ENCODE data around the gene CDKN3. TPM values are rescaled to one million over a fixed set of nuclear protein-coding genes. Genes with fewer than 3 reads are reported as not detected.
"Not testable (repeated sequence)": the region's sequence is repeated elsewhere in the genome, so short reads cannot be mapped to it uniquely, and the experiment has no call there.

The CDKN3 gene
- polyA plus RNA-seq, 3 donors: 0.45 to 1.8 (median 0.65) TPM

- 96% methylated on average over 2 of the region's 7 CpGs for WGBS (ENCODE audit: insufficient coverage)
Measured at GRCh38 chr14:54374117-54374884, 22.5 kb upstream of the CDKN3 start.

GRCh38 chr14:54377501-54377900 is 19.3 kb upstream of the CDKN3 start:
- Mint-ChIP-seq H3K27me3 (ENCODE audit: low read depth in 3 of 3) (peaks cover 0 to 3% (median 2%) of the 10 kb centered on the region in 3 donors), H3K27ac (no peak overlapping the region), H3K4me3 (no peak overlapping the region), H3K4me1 (peaks cover 6% of the 10 kb centered on the region), H3K9me3 (peaks cover 0 to 2% (median 0%) of the 10 kb centered on the region in 7 donors), H3K36me3 (no peaks in the 10 kb centered on the region)
- no peak for TF ChIP-seq CTCF (IDR thresholded peaks at IDR 0.05)
- H3K4me3 ChIP-seq (replicated peaks in 1 of 3; ENCODE audit: low read depth in 2 of 3, low read length in 3 of 3): no peak overlapping the region
- no peaks in the 10 kb centered on the region for H3K27me3 ChIP-seq (ENCODE audit: control insufficient read depth in 2 of 2, insufficient read depth in 2 of 2, low read length in 2 of 2)
- H2AFZ ChIP-seq (ENCODE audit: insufficient read depth, low read depth, low read length, poor library complexity, severe bottlenecking): no peak overlapping the region
- no peak overlapping the region for H3K27ac ChIP-seq (ENCODE audit: low read depth in 1 of 2, low read length in 2 of 2)
- H4K20me1 ChIP-seq (ENCODE audit: insufficient read depth, low read length): no peaks in the 10 kb centered on the region
- no peaks in the 10 kb centered on the region for H3K4me1 ChIP-seq (ENCODE audit: control insufficient read depth in 1 of 2, insufficient read depth in 2 of 2, low read length in 2 of 2)
- no peak overlapping the region for H3K4me2 ChIP-seq (replicated peaks; ENCODE audit: extremely low read depth, low read length, poor library complexity, severe bottlenecking)
- WGBS (ENCODE audit: insufficient coverage): 77% methylated on average over 6 of the region's 7 CpGs
- H3K79me2 ChIP-seq (ENCODE audit: insufficient read depth, low read length): no peaks in the 10 kb centered on the region
- DNase-seq: no peak
- H3K36me3 ChIP-seq (replicated peaks in 1 of 2; ENCODE audit: control insufficient read depth in 1 of 2, insufficient read depth in 2 of 2, low read length in 2 of 2): no peaks in the 10 kb centered on the region
- intact Hi-C loops (cut with micrococcal nuclease): no loop called here
- no peaks in the 10 kb centered on the region for H3K9me3 ChIP-seq (replicated peaks in 1 of 2; ENCODE audit: control insufficient read depth in 1 of 2, insufficient read depth in 1 of 2, low read length in 2 of 2)
- H3K9ac ChIP-seq (ENCODE audit: insufficient read depth, low read length, poor library complexity, severe bottlenecking): no peak overlapping the region

More at GRCh38 chr14:54374117-54374884, 22.5 kb upstream of the CDKN3 start:
- H3K4me1 Mint-ChIP-seq: peaks cover 3% of the 10 kb centered on the region
- intact Hi-C loops (cut with micrococcal nuclease): no loop called here
- H3K4me3 Mint-ChIP-seq: no peak overlapping the region
- H3K9ac ChIP-seq (ENCODE audit: insufficient read depth, low read length, poor library complexity, severe bottlenecking): no peak overlapping the region
- no peak overlapping the region for H3K4me3 ChIP-seq (replicated peaks in 1 of 3; ENCODE audit: low read depth in 2 of 3, low read length in 3 of 3)
- no peaks in the 10 kb centered on the region for H3K9me3 Mint-ChIP-seq
- no peak for TF ChIP-seq CTCF (IDR thresholded peaks at IDR 0.05)
- peaks cover 0 to 2% (median 1%) of the 10 kb centered on the region in 3 donors for H3K27me3 Mint-ChIP-seq (ENCODE audit: low read depth in 3 of 3)
- H3K4me1 ChIP-seq (ENCODE audit: control insufficient read depth in 1 of 2, insufficient read depth in 2 of 2, low read length in 2 of 2): no peaks in the 10 kb centered on the region
- H3K27me3 ChIP-seq (ENCODE audit: control insufficient read depth in 2 of 2, insufficient read depth in 2 of 2, low read length in 2 of 2): no peaks in the 10 kb centered on the region
- H2AFZ ChIP-seq (ENCODE audit: insufficient read depth, low read depth, low read length, poor library complexity, severe bottlenecking): no peak overlapping the region
- no peaks in the 10 kb centered on the region for H3K79me2 ChIP-seq (ENCODE audit: insufficient read depth, low read length)
- H4K20me1 ChIP-seq (ENCODE audit: insufficient read depth, low read length): no peaks in the 10 kb centered on the region
- H3K9me3 ChIP-seq (replicated peaks in 1 of 2; ENCODE audit: control insufficient read depth in 1 of 2, insufficient read depth in 1 of 2, low read length in 2 of 2): no peaks in the 10 kb centered on the region
- no peaks in the 10 kb centered on the region for H3K36me3 ChIP-seq (replicated peaks in 1 of 2; ENCODE audit: control insufficient read depth in 1 of 2, insufficient read depth in 2 of 2, low read length in 2 of 2)
- H3K4me2 ChIP-seq (replicated peaks; ENCODE audit: extremely low read depth, low read length, poor library complexity, severe bottlenecking): no peak overlapping the region
- H3K36me3 Mint-ChIP-seq: no peaks in the 10 kb centered on the region
- no peak overlapping the region for H3K27ac Mint-ChIP-seq
- no peak for DNase-seq
- no peak overlapping the region for H3K27ac ChIP-seq (ENCODE audit: low read depth in 1 of 2, low read length in 2 of 2)

GRCh38 chr14:54378893-54379292 is 17.9 kb upstream of the CDKN3 start:
- H3K27me3 Mint-ChIP-seq (ENCODE audit: low read depth in 3 of 3); H3K4me1 Mint-ChIP-seq; DNase-seq; intact Hi-C loops (cut with micrococcal nuclease); H3K27me3 ChIP-seq (ENCODE audit: control insufficient read depth in 2 of 2, insufficient read depth in 2 of 2, low read length in 2 of 2); H3K27ac Mint-ChIP-seq; H2AFZ ChIP-seq (ENCODE audit: insufficient read depth, low read depth, low read length, poor library complexity, severe bottlenecking); H3K4me3 ChIP-seq (replicated peaks in 1 of 3; ENCODE audit: low read depth in 2 of 3, low read length in 3 of 3); H3K9me3 Mint-ChIP-seq; H3K4me2 ChIP-seq (replicated peaks; ENCODE audit: extremely low read depth, low read length, poor library complexity, severe bottlenecking); H3K27ac ChIP-seq (ENCODE audit: low read depth in 1 of 2, low read length in 2 of 2); H3K36me3 ChIP-seq (replicated peaks in 1 of 2; ENCODE audit: control insufficient read depth in 1 of 2, insufficient read depth in 2 of 2, low read length in 2 of 2); H3K4me3 Mint-ChIP-seq; H3K36me3 Mint-ChIP-seq; H3K4me1 ChIP-seq (ENCODE audit: control insufficient read depth in 1 of 2, insufficient read depth in 2 of 2, low read length in 2 of 2); H4K20me1 ChIP-seq (ENCODE audit: insufficient read depth, low read length); H3K9ac ChIP-seq (ENCODE audit: insufficient read depth, low read length, poor library complexity, severe bottlenecking); H3K79me2 ChIP-seq (ENCODE audit: insufficient read depth, low read length); H3K9me3 ChIP-seq (replicated peaks in 1 of 2; ENCODE audit: control insufficient read depth in 1 of 2, insufficient read depth in 1 of 2, low read length in 2 of 2): not testable (repeated sequence)
- 100% methylated on average over 2 of the region's 5 CpGs for WGBS (ENCODE audit: insufficient coverage)
